ENCODE results near the gene MRPS30. TPM values are rescaled to one million over a fixed set of nuclear protein-coding genes. Genes with fewer than 3 reads are reported as not detected.
"Not testable (repeated sequence)": the region's sequence is repeated elsewhere in the genome, so short reads cannot be mapped to it uniquely, and the experiment has no call there.

The MRPS30 gene
- total RNA-seq, 1 donor from 2014 or later: 52.7 TPM

GRCh38 chr5:44821164-44821563 lies 12.4 kb downstream of the MRPS30 start:
- DNase-seq (ENCODE audit: low spot score): no peak

- not testable (repeated sequence) for DNase-seq (ENCODE audit: low spot score)
Measured at GRCh38 chr5:44824662-44825061, 15.9 kb downstream of the MRPS30 start.

- DNase-seq (ENCODE audit: low spot score): no peak
Measured at GRCh38 chr5:44827681-44828080, 18.9 kb downstream of the MRPS30 start.

- DNase-seq (ENCODE audit: low spot score): no peak
Measured at GRCh38 chr5:44828719-44829118, 20.0 kb downstream of the MRPS30 start.

- DNase-seq (ENCODE audit: low spot score): no peak
Measured at GRCh38 chr5:44830951-44831350, 22.2 kb downstream of the MRPS30 start.

GRCh38 chr5:44833249-44833648 lies 24.5 kb downstream of the MRPS30 start:
- no peak for DNase-seq (ENCODE audit: low spot score)

GRCh38 chr5:44835693-44836092 lies 26.9 kb downstream of the MRPS30 start:
- no peak for DNase-seq (ENCODE audit: low spot score)

- DNase-seq (ENCODE audit: low spot score): no peak
Measured at GRCh38 chr5:44839018-44839681, 30.4 kb downstream of the MRPS30 start.

GRCh38 chr5:44842496-44843282 lies 33.9 kb downstream of the MRPS30 start:
- DNase-seq (ENCODE audit: low spot score): no peak

- DNase-seq (ENCODE audit: low spot score): no peak
Measured at GRCh38 chr5:44844744-44845143, 36.0 kb downstream of the MRPS30 start.

GRCh38 chr5:44845777-44846176 lies 37.0 kb downstream of the MRPS30 start:
- no peak for DNase-seq (ENCODE audit: low spot score)

- no peak for DNase-seq (ENCODE audit: low spot score)
Measured at GRCh38 chr5:44847206-44847852, 38.6 kb downstream of the MRPS30 start.

GRCh38 chr5:44860267-44860666 lies 51.5 kb downstream of the MRPS30 start:
- no peak for DNase-seq (ENCODE audit: low spot score)

- DNase-seq (ENCODE audit: low spot score): no peak
Measured at GRCh38 chr5:44862808-44863207, 54.1 kb downstream of the MRPS30 start.
